OCI-LY7 (cell line): ENCODE data around the gene SMIM38. TPM values are rescaled to one million over a fixed set of nuclear protein-coding genes. Genes with fewer than 3 reads are reported as not detected.

Experiments used
- BruUV-seq: library from RNA; stranded (reverse); fragments of 400-500 nt; replicated peaks from 2 replicates; lab custom pipeline; 2021; lab: Mats Ljungman, UMichigan
- CTCF ChIA-PET: fragments of 300-600 bp; sonication (Branson Sonifier 250); formaldehyde crosslinking; loops from one replicate; lab custom pipeline; 2022; ENCODE audit warnings: antibody characterized with exemption; ENCODE audit not compliant: unreplicated experiment; lab: Charles Lee
- POLR2A ChIA-PET: fragments of 300-600 bp; sonication (Branson Sonifier 250); formaldehyde crosslinking; loops from one replicate; lab custom pipeline; 2022; ENCODE audit warnings: antibody characterized with exemption; lab: Charles Lee
- DNase-seq: peaks from one replicate; pipeline ENCODE4 v3.0.0-alpha.2; 2015; ENCODE audit warnings: low spot score
- H2AFZ ChIP-seq: fragments of 200-600 bp; sonication (generic), shearing (Covaris generic); 2 replicates; pipeline ENCODE4 v1.6.1; 2014; ENCODE audit warnings: mild to moderate bottlenecking, antibody characterized with exemption, low read length, moderate library complexity
- H3K27ac ChIP-seq: fragments of 200-600 bp; sonication (generic); 2 replicates; pipeline ENCODE4 v1.5.1; 2014; ENCODE audit warnings: mixed run types, low read depth, mild to moderate bottlenecking, moderate library complexity, low read length, inconsistent platforms; ENCODE audit not compliant: poor library complexity, severe bottlenecking
- H3K36me3 ChIP-seq: fragments of 200-600 bp; sonication (generic); 2 replicates; pipeline ENCODE4 v1.6.1; 2014; ENCODE audit warnings: mild to moderate bottlenecking, antibody characterized with exemption, low read length, moderate library complexity, mixed read lengths; ENCODE audit not compliant: insufficient read depth
- H3K4me1 ChIP-seq: fragments of 200-600 bp; sonication (generic); 2 replicates; pipeline ENCODE4 v1.5.1; 2014; ENCODE audit warnings: mild to moderate bottlenecking, low read length; ENCODE audit not compliant: insufficient read depth, poor library complexity, severe bottlenecking
- H3K4me2 ChIP-seq: fragments of 200-600 bp; sonication (generic); 2 replicates; pipeline ENCODE4 v1.6.1; 2014; ENCODE audit warnings: mild to moderate bottlenecking, low read length
- H3K4me3 ChIP-seq: fragments of 200-600 bp; sonication (generic); 2 replicates; pipeline ENCODE4 v1.5.1; 2014; ENCODE audit warnings: mild to moderate bottlenecking, low read depth, low read length; ENCODE audit not compliant: poor library complexity, severe bottlenecking
- H3K79me2 ChIP-seq: fragments of 200-600 bp; sonication (generic); 2 replicates; pipeline ENCODE4 v1.6.1; 2016; ENCODE audit warnings: low read depth, mild to moderate bottlenecking, low read length, moderate library complexity, mixed read lengths; ENCODE audit not compliant: insufficient read depth
- H3K9me2 ChIP-seq: fragments of 200-600 bp; sonication (generic); 2 replicates; pipeline ENCODE4 v1.6.1; 2016; ENCODE audit warnings: mild to moderate bottlenecking, low read length, mixed read lengths; ENCODE audit not compliant: insufficient read depth
- H3K9me3 ChIP-seq: fragments of 200-600 bp; sonication (generic); 2 replicates; pipeline ENCODE4 v1.6.1; 2014; ENCODE audit warnings: mild to moderate bottlenecking, mixed run types, low read length, mixed read lengths
- H4K20me1 ChIP-seq: fragments of 200-600 bp; sonication (generic); 2 replicates; pipeline ENCODE4 v1.6.1; 2014; ENCODE audit warnings: mild to moderate bottlenecking, antibody characterized with exemption, low read length, moderate library complexity, mixed read lengths; ENCODE audit not compliant: insufficient read depth
- CTCF ChIP-seq: fragments of 200-600 bp; sonication (generic); conservative IDR thresholded peaks from 2 replicates; pipeline ENCODE4 v1.5.1; 2014; ENCODE audit warnings: mild to moderate bottlenecking, antibody characterized with exemption, low read length, moderate library complexity, mixed read lengths
- EZH2phosphoT487 ChIP-seq: fragments of 200-600 bp; sonication (generic); IDR thresholded peaks from 2 replicates; pipeline ENCODE4 v1.6.1; 2018; ENCODE audit warnings: low read depth, borderline replicate concordance, mild to moderate bottlenecking, mixed run types, antibody characterized with exemption, low read length, moderate library complexity, mixed read lengths
- intact Hi-C: fragments of 100-400 bp; cut with micrococcal nuclease; formaldehyde crosslinking; loops from one replicate; pipeline ENCODE4 v1.10.0; 2022; ENCODE audit not compliant: unreplicated experiment
- total RNA-seq, 2 experiments: library from RNA; depleted of rRNA in 1 of 2; stranded (reverse); fragments of >200 nt in 1 of 2; shearing (Covaris generic) in 1 of 2; gene quantifications; 2 replicates each; pipeline ENCODE4 v1.2.3, GENCODE V29; 2014 to 2022

SMIM38 gene
- total RNA-seq, 2 experiments from 2014 or later = 0.11 to 0.63 TPM

GRCh38 chr11:69160296-69161116 is 4.8 kb downstream of the SMIM38 start:
- H3K4me2 ChIP-seq = no peak overlapping the region
- H3K4me1 ChIP-seq = no peaks in the 10 kb centered on the region
- H3K9me3 ChIP-seq = no peaks in the 10 kb centered on the region
- no peak overlapping the region for H3K4me3 ChIP-seq
- TF ChIP-seq CTCF (no peak), EZH2phosphoT487 (no peak)
- intact Hi-C loops = no loop called here
- BruUV-seq = no TSS peak
- H4K20me1 ChIP-seq = no peaks in the 10 kb centered on the region
- H2AFZ ChIP-seq = no peak overlapping the region
- no peak for DNase-seq
- no peaks in the 10 kb centered on the region for H3K9me2 ChIP-seq
- H3K27ac ChIP-seq = no peak overlapping the region
- POLR2A ChIA-PET = no interaction called here
- CTCF ChIA-PET = no interaction called here
- H3K79me2 ChIP-seq = no peaks in the 10 kb centered on the region
- no peaks in the 10 kb centered on the region for H3K36me3 ChIP-seq

- no peak for TF ChIP-seq EZH2phosphoT487
- no peak for TF ChIP-seq CTCF
- no peaks in the 10 kb centered on the region for H3K4me1 ChIP-seq
- no peaks in the 10 kb centered on the region for H3K36me3 ChIP-seq
- H3K4me2 ChIP-seq = no peak overlapping the region
- no peak for DNase-seq
- H3K27ac ChIP-seq = no peak overlapping the region
- no peak overlapping the region for H2AFZ ChIP-seq
- no TSS peak for BruUV-seq
- H4K20me1 ChIP-seq = no peaks in the 10 kb centered on the region
- no peak overlapping the region for H3K4me3 ChIP-seq
- intact Hi-C loops = no loop called here
- CTCF ChIA-PET = no interaction called here
- H3K79me2 ChIP-seq = no peaks in the 10 kb centered on the region
- no peaks in the 10 kb centered on the region for H3K9me2 ChIP-seq
- POLR2A ChIA-PET = no interaction called here
- H3K9me3 ChIP-seq = no peaks in the 10 kb centered on the region
These were observed 5.3 kb downstream of the SMIM38 start for GRCh38 chr11:69161117-69161407.

GRCh38 chr11:69162505-69162904 is 6.8 kb downstream of the SMIM38 start:
- Histone ChIP-seq H3K79me2 (no peaks in the 10 kb centered on the region), H3K36me3 (no peaks in the 10 kb centered on the region), H3K4me2 (no peak overlapping the region), H3K9me2 (no peaks in the 10 kb centered on the region), H3K4me1 (no peaks in the 10 kb centered on the region), H4K20me1 (no peaks in the 10 kb centered on the region), H3K4me3 (no peak overlapping the region), H3K9me3 (no peaks in the 10 kb centered on the region), H2AFZ (no peak overlapping the region), H3K27ac (no peak overlapping the region)
- no peak for TF ChIP-seq EZH2phosphoT487
- intact Hi-C loops = no loop called here
- no TSS peak for BruUV-seq
- POLR2A ChIA-PET = no interaction called here
- no peak for DNase-seq
- CTCF ChIA-PET = no interaction called here
